A549 (cell line): Measurements from ENCODE around the gene BCL2L1.

ENCODE experiments used
- ELK1 ChIP-seq: fragments of 150-350 bp; IDR thresholded peaks from 2 replicates; pipeline ENCODE4 v1.6.1; 2014; ENCODE audit warnings: low read depth, mild to moderate bottlenecking, low read length
- HMGXB4 ChIP-seq: fragments of 250-450 bp; sonication (Bioruptor Pico); IDR thresholded peaks from 2 replicates; pipeline ENCODE4 v1.5.0; 2021; ENCODE audit warnings: mild to moderate bottlenecking, moderate library complexity, borderline replicate concordance
- POLR2A ChIP-seq: IDR thresholded peaks from 2 replicates; pipeline ENCODE4 v1.6.1; 2012; ENCODE audit warnings: mild to moderate bottlenecking, low read length
- TF ChIP-seq, protein P1 (sequence below): fragments of >200 bp; sonication (Bioruptor Twin); formaldehyde crosslinking; IDR thresholded peaks from 2 replicates; pipeline ENCODE4 v1.6.1; 2016

- TF ChIP-seq ELK1: no peak
- no peak for TF ChIP-seq POLR2A
- TF ChIP-seq HMGXB4 (CRISPR knock-in tag): no peak
- TF ChIP-seq, protein P1, sequence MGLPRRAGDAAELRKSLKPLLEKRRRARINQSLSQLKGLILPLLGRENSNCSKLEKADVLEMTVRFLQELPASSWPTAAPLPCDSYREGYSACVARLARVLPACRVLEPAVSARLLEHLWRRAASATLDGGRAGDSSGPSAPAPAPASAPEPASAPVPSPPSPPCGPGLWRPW: no peak
Observed at GRCh38 chr20:31746068-31746878, 23.6 kb upstream of the BCL2L1 start.
